ENCODE data around the gene RAD51D. TPM values are rescaled to one million over a fixed set of nuclear protein-coding genes. Genes with fewer than 3 reads are reported as not detected.
"Not testable (repeated sequence)": the region's sequence is repeated elsewhere in the genome, so short reads cannot be mapped to it uniquely, and the experiment has no call there.

Gene RAD51D
- total RNA-seq, 2 donors from 2014 or later = 8.8 to 8.9 TPM

- no peak for DNase-seq
- intact Hi-C loops (cut with DNase I, micrococcal nuclease) = no loop called here
- ATAC-seq = no peak
Observed at GRCh38 chr17:35147375-35147905, 27.8 kb upstream of the RAD51D start, which contains the start of gene UNC45B. Gene UNC45B, plus strand, starts transcription at chr17:35147817. Its CDS starts 447 bp downstream, at chr17:35148264.

- ATAC-seq (no peak), DNase-seq (no peak)
- intact Hi-C loops (cut with DNase I, micrococcal nuclease) = no loop called here
Observed at GRCh38 chr17:35146214-35146833, 26.7 kb upstream of the RAD51D start.

- DNase-seq (no peak), ATAC-seq (no peak)
- intact Hi-C loops (cut with DNase I, micrococcal nuclease) = no loop called here
Observed at GRCh38 chr17:35144840-35145239, 25.2 kb upstream of the RAD51D start.

- no peak for ATAC-seq
- intact Hi-C loops (cut with DNase I, micrococcal nuclease) = no loop called here
- DNase-seq = no peak
Observed at GRCh38 chr17:35142467-35142796, 22.8 kb upstream of the RAD51D start.

- intact Hi-C loops (cut with DNase I, micrococcal nuclease) = no loop called here
- DNase-seq = peak; percentile 62 to 85
- ATAC-seq = peak; percentile 98
Observed at GRCh38 chr17:35141681-35142466, 22.2 kb upstream of the RAD51D start, which contains the start of gene NLE1. Gene NLE1, minus strand, starts transcription at chr17:35142303. Its CDS starts 28 bp downstream, at chr17:35142275.

GRCh38 chr17:35138218-35138617, 18.6 kb upstream of the RAD51D start:
- intact Hi-C loops (cut with DNase I, micrococcal nuclease) = no loop called here
- ATAC-seq (no peak), DNase-seq (no peak)

GRCh38 chr17:35135322-35135721, 15.7 kb upstream of the RAD51D start:
- ATAC-seq = no peak
- DNase-seq = no peak
- intact Hi-C loops (cut with DNase I, micrococcal nuclease) = no loop called here

- ATAC-seq = no peak
- no peak for DNase-seq
- intact Hi-C loops (cut with DNase I, micrococcal nuclease) = no loop called here
Observed at GRCh38 chr17:35132816-35133550, 13.3 kb upstream of the RAD51D start.

GRCh38 chr17:35132099-35132498, 12.4 kb upstream of the RAD51D start:
- DNase-seq (no peak), ATAC-seq (peak; percentile 83)

GRCh38 chr17:35130392-35130791, 10.7 kb upstream of the RAD51D start:
- ATAC-seq (no peak), DNase-seq (no peak)
- intact Hi-C loops (cut with DNase I, micrococcal nuclease) = no loop called here

More at GRCh38 chr17:35132099-35132498, 12.4 kb upstream of the RAD51D start:
- intact Hi-C loops (cut with DNase I, micrococcal nuclease) = no loop called here

GRCh38 chr17:35129973-35130351, 10.3 kb upstream of the RAD51D start:
- DNase-seq = no peak
- intact Hi-C loops (cut with DNase I, micrococcal nuclease) = no loop called here
- ATAC-seq = no peak

- DNase-seq = no peak
- intact Hi-C loops (cut with DNase I, micrococcal nuclease) = no loop called here
- ATAC-seq = no peak
Observed at GRCh38 chr17:35129154-35129972, 9.7 kb upstream of the RAD51D start.

GRCh38 chr17:35127751-35128514, 8.3 kb upstream of the RAD51D start:
- ATAC-seq (no peak), DNase-seq (no peak)
- intact Hi-C loops (cut with DNase I, micrococcal nuclease) = no loop called here

- ATAC-seq = no peak
- DNase-seq = no peak
- intact Hi-C loops (cut with DNase I, micrococcal nuclease) = loop anchor here in 1 of 2 donors (5.0 kb wide), 1 partner anchor 579 kb away; no protein-coding TSS in a partner anchor
Observed at GRCh38 chr17:35121315-35121714, 1.7 kb upstream of the RAD51D start, which contains the start of gene FNDC8. Gene FNDC8, plus strand, starts transcription at chr17:35121615. Its CDS starts 79 bp downstream, at chr17:35121694.

- no peak for DNase-seq
- intact Hi-C loops (cut with DNase I, micrococcal nuclease) = no loop called here
- peak; percentile 26 for ATAC-seq
Observed at GRCh38 chr17:35117984-35118383, 1.7 kb downstream of the RAD51D start.

- intact Hi-C loops (cut with DNase I, micrococcal nuclease) = no loop called here
- DNase-seq (no peak), ATAC-seq (no peak)
Observed at GRCh38 chr17:35116845-35117244, 2.8 kb downstream of the RAD51D start.

- intact Hi-C loops (cut with DNase I, micrococcal nuclease); DNase-seq; ATAC-seq: not testable (repeated sequence)
Observed at GRCh38 chr17:35110791-35111190, 8.9 kb downstream of the RAD51D start.
